Sigmoid colon (tissue), 7 donors: Measurements from ENCODE around the gene ECT2L. TPM values are rescaled to one million over a fixed set of nuclear protein-coding genes. Genes with fewer than 3 reads are reported as not detected.
A peak's percentile ranks its signal among the peaks of the same experiment; 100 is the strongest.

Source experiments
- DNase-seq: peaks from one replicate; pipeline ENCODE4 v3.0.0-alpha.2; 2019
- H3K27ac ChIP-seq, 4 donors: fragments of 200-600 bp; sonication (generic); one replicate each; pipeline ENCODE4 v1.5.1; 2016 to 2019; ENCODE audit warnings: mild to moderate bottlenecking in 1 of 4
- H3K27me3 ChIP-seq, 3 donors: fragments of 200-600 bp; sonication (generic); one replicate each; pipeline ENCODE4 v1.5.1; 2019; ENCODE audit warnings: mild to moderate bottlenecking in 1 of 3
- H3K36me3 ChIP-seq, 4 donors: fragments of 200-600 bp; sonication (generic); one replicate each; pipeline ENCODE4 v1.5.1; 2016 to 2019
- H3K4me1 ChIP-seq, 4 donors: fragments of 200-600 bp; sonication (generic); one replicate each; pipeline ENCODE4 v1.5.1; 2017 to 2019
- H3K4me3 ChIP-seq, 4 donors: fragments of 200-600 bp; sonication (generic); one replicate each; pipeline ENCODE4 v1.5.1; 2017 to 2019; ENCODE audit warnings: mild to moderate bottlenecking in 2 of 4, moderate library complexity in 1 of 4
- H3K9me3 ChIP-seq, 4 donors: fragments of 200-600 bp in 3 of 4; sonication (generic) in 3 of 4; one replicate each; pipeline versions ENCODE4 v1.5.1 to v1.6.1; 2013 to 2019
- CTCF ChIP-seq, 4 experiments: fragments of 450-650 bp in 3 of 4; fragments of 200-600 bp in 1 of 4; IDR thresholded peaks; one replicate each; pipeline ENCODE4 v1.5.1; 2016 to 2019; ENCODE audit warnings: antibody characterized with exemption in 4 of 4, mild to moderate bottlenecking in 3 of 4, moderate library complexity in 2 of 4
- EP300 ChIP-seq, 4 donors: sonication (generic); formaldehyde crosslinking; IDR thresholded peaks; one replicate each; pipeline ENCODE4 v1.6.1; 2017; ENCODE audit warnings: antibody characterized with exemption in 4 of 4
- POLR2A ChIP-seq, 2 donors: fragments of 450-650 bp; IDR thresholded peaks; one replicate each; pipeline ENCODE4 v1.6.1; 2016; ENCODE audit warnings: antibody characterized with exemption in 2 of 2, mild to moderate bottlenecking in 2 of 2, moderate library complexity in 2 of 2
- POLR2AphosphoS5 ChIP-seq, 4 donors: sonication (generic); formaldehyde crosslinking; IDR thresholded peaks; one replicate each; pipeline ENCODE4 v1.6.1; 2017; ENCODE audit warnings: antibody characterized with exemption in 4 of 4
- WGBS, 2 donors: extraction: QIAGEN DNeasy Blood & Tissue Kit; methylation state at CpG; one replicate each; pipeline ENCODE4 v1.1.7; 2013; 5-methylcytosine and 5-hydroxymethylcytosine counted together
- intact Hi-C: fragments of 100-400 bp; cut with DNase I; formaldehyde crosslinking; loops from one replicate; pipeline ENCODE4 v1.15.1; 2023
- polyA plus RNA-seq, 3 donors: library from polyadenylated mRNA; stranded (reverse); fragments of 200-250 nt; gene quantifications; one replicate each; pipeline ENCODE4 v1.2.3, GENCODE V29; 2013
- total RNA-seq, 4 donors: library from RNA; depleted of rRNA; stranded (reverse); fragments of >200 nt; gene quantifications; one replicate each; pipeline ENCODE4 v1.1.0, GENCODE V29; 2016
- donor health status: healthy with polysubstance abuse.
- donor health status: Bipolar disorder and iron deficiency.
- donor health status: healthy.

The ECT2L gene
- total and polyA plus RNA-seq, 7 donors = 0.04 TPM; not detected in 6

- intact Hi-C loops = loop anchor here (5.0 kb wide), 1 partner anchor 33 kb away; no protein-coding TSS in a partner anchor
- no peaks in the 10 kb centered on the region for H3K27me3 ChIP-seq
- peaks cover 0 to 51% (median 28%) of the 10 kb centered on the region in 4 donors for H3K4me1 ChIP-seq
- no peak for TF ChIP-seq POLR2A (IDR thresholded peaks at IDR 0.05)
- no peak for TF ChIP-seq EP300 (IDR thresholded peaks at IDR 0.05)
- no peak for TF ChIP-seq CTCF (IDR thresholded peaks at IDR 0.05)
- no peak for TF ChIP-seq POLR2AphosphoS5 (IDR thresholded peaks at IDR 0.05)
- no peak overlapping the region for H3K4me3 ChIP-seq
- H3K9me3 ChIP-seq = no peaks in the 10 kb centered on the region
- 81 to 91% methylated on average over 6 of the region's 6 CpGs for WGBS, 2 donors
- H3K36me3 ChIP-seq = no peaks in the 10 kb centered on the region
- DNase-seq = no peak
- no peak overlapping the region for H3K27ac ChIP-seq
Observed at GRCh38 chr6:138865480-138866109, 69.7 kb downstream of the ECT2L start.

- peak overlapping the region in 3 of 4 donors; percentile 51 to 76 (median 58) for H3K27ac ChIP-seq
- no peak overlapping the region for H3K4me3 ChIP-seq
- no peak for DNase-seq
- H3K4me1 ChIP-seq = peaks cover 0 to 48% (median 27%) of the 10 kb centered on the region in 4 donors
- H3K36me3 ChIP-seq = no peaks in the 10 kb centered on the region
- intact Hi-C loops = loop anchor here (5.0 kb wide), 1 partner anchor 36 kb away; no protein-coding TSS in a partner anchor
- TF ChIP-seq EP300 (IDR thresholded peaks at IDR 0.05) = no peak
- peak in 3 of 4 donors; percentile 23 to 47 (median 37) for TF ChIP-seq POLR2AphosphoS5 (IDR thresholded peaks at IDR 0.05)
- H3K27me3 ChIP-seq = no peaks in the 10 kb centered on the region
- no peaks in the 10 kb centered on the region for H3K9me3 ChIP-seq
Observed at GRCh38 chr6:138868181-138868580, 72.3 kb downstream of the ECT2L start.

GRCh38 chr6:138869398-138869797 lies 73.5 kb downstream of the ECT2L start:
- TF ChIP-seq POLR2A (IDR thresholded peaks at IDR 0.05) (no peak), CTCF (IDR thresholded peaks at IDR 0.05) (no peak), POLR2AphosphoS5 (IDR thresholded peaks at IDR 0.05) (no peak), EP300 (IDR thresholded peaks at IDR 0.05) (no peak)
- Histone ChIP-seq H3K27me3 (no peaks in the 10 kb centered on the region), H3K4me3 (no peak overlapping the region), H3K36me3 (no peaks in the 10 kb centered on the region), H3K9me3 (no peaks in the 10 kb centered on the region), H3K27ac (peak overlapping the region in 3 of 4 donors; percentile 51 to 76 (median 58)), H3K4me1 (peaks cover 0 to 46% (median 23%) of the 10 kb centered on the region in 4 donors)
- DNase-seq = no peak
- intact Hi-C loops = loop anchor here (5.0 kb wide), 1 partner anchor 37 kb away; no protein-coding TSS in a partner anchor
- 93 to 95% methylated on average over 4 of the region's 4 CpGs for WGBS, 2 donors

- 88% methylated on average over 8 of the region's 8 CpGs for WGBS, 2 donors
- H3K4me1 ChIP-seq = peaks cover 0 to 37% (median 19%) of the 10 kb centered on the region in 4 donors
- peak overlapping the region in 2 of 4 donors; percentile 15 to 28 for H3K27ac ChIP-seq
- H3K36me3 ChIP-seq = no peaks in the 10 kb centered on the region
- no peak overlapping the region for H3K4me3 ChIP-seq
- intact Hi-C loops = no loop called here
- TF ChIP-seq POLR2AphosphoS5 (IDR thresholded peaks at IDR 0.05) (no peak), POLR2A (IDR thresholded peaks at IDR 0.05) (no peak), CTCF (IDR thresholded peaks at IDR 0.05) (no peak), EP300 (IDR thresholded peaks at IDR 0.05) (no peak)
- H3K9me3 ChIP-seq = no peaks in the 10 kb centered on the region
- no peaks in the 10 kb centered on the region for H3K27me3 ChIP-seq
- no peak for DNase-seq
Observed at GRCh38 chr6:138873191-138873590, 77.3 kb downstream of the ECT2L start.

GRCh38 chr6:138882369-138883017 lies 86.6 kb downstream of the ECT2L start:
- Histone ChIP-seq H3K27me3 (no peaks in the 10 kb centered on the region), H3K27ac (no peak overlapping the region), H3K9me3 (no peaks in the 10 kb centered on the region), H3K4me1 (no peaks in the 10 kb centered on the region), H3K4me3 (no peak overlapping the region), H3K36me3 (no peaks in the 10 kb centered on the region)
- intact Hi-C loops = no loop called here
- 86 to 91% methylated on average over 7 of the region's 7 CpGs for WGBS, 2 donors
- no peak for TF ChIP-seq POLR2A (IDR thresholded peaks at IDR 0.05)
- TF ChIP-seq POLR2AphosphoS5 (IDR thresholded peaks at IDR 0.05) = no peak
- no peak for TF ChIP-seq CTCF (IDR thresholded peaks at IDR 0.05)
- TF ChIP-seq EP300 (IDR thresholded peaks at IDR 0.05) = no peak
- no peak for DNase-seq
